Activated T-cell treated with anti-CD3 and anti-CD28 coated beads for 48 hours (primary cell): Measurements from ENCODE around the gene MEN1.
"Not testable (repeated sequence)": the region's sequence is repeated elsewhere in the genome, so short reads cannot be mapped to it uniquely, and the experiment has no call there.

Experiments used
- DNase-seq: peaks from one replicate; pipeline ENCODE4 v3.0.0-alpha.2; 2020; ENCODE audit warnings: low read depth

MEN1 gene

GRCh38 chr11:64832467-64833197, 22.3 kb upstream of the MEN1 start:
- DNase-seq: no peak

GRCh38 chr11:64831411-64831891, 21.1 kb upstream of the MEN1 start:
- DNase-seq: no peak

- DNase-seq: no peak
Observed at GRCh38 chr11:64829536-64830251, 19.3 kb upstream of the MEN1 start.

- DNase-seq: no peak
Observed at GRCh38 chr11:64827451-64827839, 17.1 kb upstream of the MEN1 start.

GRCh38 chr11:64826578-64827450, 16.5 kb upstream of the MEN1 start:
- DNase-seq: no peak

GRCh38 chr11:64826062-64826461, 15.7 kb upstream of the MEN1 start:
- DNase-seq: no peak

- no peak for DNase-seq
Observed at GRCh38 chr11:64823568-64824119, 13.3 kb upstream of the MEN1 start.

GRCh38 chr11:64817476-64817875, 7.1 kb upstream of the MEN1 start:
- DNase-seq: no peak

GRCh38 chr11:64815433-64815832, 5.1 kb upstream of the MEN1 start:
- DNase-seq: not testable (repeated sequence)

- DNase-seq: no peak
Observed at GRCh38 chr11:64814712-64815187, 4.4 kb upstream of the MEN1 start.

GRCh38 chr11:64813826-64814225, 3.5 kb upstream of the MEN1 start:
- DNase-seq: no peak

- peak; percentile 8 for DNase-seq
Observed at GRCh38 chr11:64810891-64811272, 531 bp upstream of the MEN1 start.

GRCh38 chr11:64809781-64810241, 540 bp downstream of the MEN1 start:
- DNase-seq: peak; percentile 15

- DNase-seq: no peak
Observed at GRCh38 chr11:64805481-64805880, 4.9 kb downstream of the MEN1 start.

GRCh38 chr11:64804346-64805210, 5.8 kb downstream of the MEN1 start:
- no peak for DNase-seq

- DNase-seq: no peak
Observed at GRCh38 chr11:64803846-64804345, 6.5 kb downstream of the MEN1 start.

- peak; percentile 89 for DNase-seq
Observed at GRCh38 chr11:64803158-64803845, 7.0 kb downstream of the MEN1 start, which contains the start of gene MAP4K2. TSS of gene MAP4K2 (minus strand) at chr11:64803214. CDS start at chr11:64803149, 65 bp downstream.

- DNase-seq: peak; percentile 37
Observed at GRCh38 chr11:64802370-64803157, 7.8 kb downstream of the MEN1 start.
